ENCODE results near the gene SLC22A9.

DNA sequence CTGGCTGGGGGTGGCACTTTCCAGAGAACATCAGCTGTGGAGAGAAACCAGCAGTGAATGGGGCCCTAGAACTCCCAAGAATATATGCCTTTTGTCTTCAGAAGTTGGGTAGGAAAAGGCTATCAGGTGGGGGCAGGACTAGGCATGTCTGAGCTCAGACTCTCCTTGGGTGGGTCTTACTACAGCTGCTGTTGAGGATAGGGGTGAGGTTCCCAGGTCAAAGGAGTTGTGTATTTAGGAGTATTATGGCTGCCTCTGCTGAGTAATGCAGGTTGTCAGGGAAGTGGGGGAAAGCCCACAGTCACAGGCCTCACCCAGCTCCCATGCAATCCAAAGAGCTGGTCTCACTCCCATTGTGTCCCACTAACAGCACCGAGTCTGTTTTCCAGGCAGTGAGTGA, 26.1 kb downstream of the SLC22A9 start:
- TF ChIP-seq, protein P1, sequence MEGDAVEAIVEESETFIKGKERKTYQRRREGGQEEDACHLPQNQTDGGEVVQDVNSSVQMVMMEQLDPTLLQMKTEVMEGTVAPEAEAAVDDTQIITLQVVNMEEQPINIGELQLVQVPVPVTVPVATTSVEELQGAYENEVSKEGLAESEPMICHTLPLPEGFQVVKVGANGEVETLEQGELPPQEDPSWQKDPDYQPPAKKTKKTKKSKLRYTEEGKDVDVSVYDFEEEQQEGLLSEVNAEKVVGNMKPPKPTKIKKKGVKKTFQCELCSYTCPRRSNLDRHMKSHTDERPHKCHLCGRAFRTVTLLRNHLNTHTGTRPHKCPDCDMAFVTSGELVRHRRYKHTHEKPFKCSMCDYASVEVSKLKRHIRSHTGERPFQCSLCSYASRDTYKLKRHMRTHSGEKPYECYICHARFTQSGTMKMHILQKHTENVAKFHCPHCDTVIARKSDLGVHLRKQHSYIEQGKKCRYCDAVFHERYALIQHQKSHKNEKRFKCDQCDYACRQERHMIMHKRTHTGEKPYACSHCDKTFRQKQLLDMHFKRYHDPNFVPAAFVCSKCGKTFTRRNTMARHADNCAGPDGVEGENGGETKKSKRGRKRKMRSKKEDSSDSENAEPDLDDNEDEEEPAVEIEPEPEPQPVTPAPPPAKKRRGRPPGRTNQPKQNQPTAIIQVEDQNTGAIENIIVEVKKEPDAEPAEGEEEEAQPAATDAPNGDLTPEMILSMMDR (IDR thresholded peaks at IDR 0.05), result no peak
- no peak for TF ChIP-seq POLR2A (IDR thresholded peaks at IDR 0.05)
